Activated T-helper 2 cell treated with anti-CD3 and anti-CD28 coated beads, Interferon-gamma antibody, Interleukin-2, Interleukin-4, amounts not matched to agents 10 μg/mL and 5 μg/mL and 100 μg/mL, durations not matched to agents 14 hours and 24 hours and 36 hours (primary cell): Measurements from ENCODE around the gene PLOD1. TPM values are rescaled to one million over a fixed set of nuclear protein-coding genes. Genes with fewer than 3 reads are reported as not detected.
"Not testable (repeated sequence)": the region's sequence is repeated elsewhere in the genome, so short reads cannot be mapped to it uniquely, and the experiment has no call there.

Source experiments
- DNase-seq: peaks from one replicate; pipeline ENCODE4 v3.0.0; 2021; ENCODE audit warnings: low spot score
- H3K27ac Mint-ChIP-seq: one replicate; pipeline ENCODE4 v1.8.0; 2021; ENCODE audit warnings: mixed read lengths
- H3K27me3 Mint-ChIP-seq: one replicate; pipeline ENCODE4 v1.8.0; 2021; ENCODE audit warnings: low read depth, mixed read lengths
- H3K36me3 Mint-ChIP-seq: one replicate; pipeline ENCODE4 v1.8.0; 2021; ENCODE audit warnings: low read depth, mixed read lengths
- H3K4me1 Mint-ChIP-seq: one replicate; pipeline ENCODE4 v1.8.0; 2021; ENCODE audit warnings: low read depth, mixed read lengths
- H3K4me3 Mint-ChIP-seq: one replicate; pipeline ENCODE4 v1.8.0; 2021; ENCODE audit warnings: low read depth, mild to moderate bottlenecking, moderate library complexity, mixed read lengths
- H3K9me3 Mint-ChIP-seq: one replicate; pipeline ENCODE4 v1.8.0; 2021; ENCODE audit warnings: mixed read lengths
- intact Hi-C: fragments of 100-400 bp; cut with micrococcal nuclease; formaldehyde crosslinking; loops from one replicate; pipeline ENCODE4 v1.15.1; 2023
- total RNA-seq: library from RNA; stranded (reverse); gene quantifications from 2 replicates; pipeline ENCODE4 v1.2.3, GENCODE V29; 2022

The PLOD1 gene
- total RNA-seq, 1 donor from 2014 or later = 44.0 TPM

DNA sequence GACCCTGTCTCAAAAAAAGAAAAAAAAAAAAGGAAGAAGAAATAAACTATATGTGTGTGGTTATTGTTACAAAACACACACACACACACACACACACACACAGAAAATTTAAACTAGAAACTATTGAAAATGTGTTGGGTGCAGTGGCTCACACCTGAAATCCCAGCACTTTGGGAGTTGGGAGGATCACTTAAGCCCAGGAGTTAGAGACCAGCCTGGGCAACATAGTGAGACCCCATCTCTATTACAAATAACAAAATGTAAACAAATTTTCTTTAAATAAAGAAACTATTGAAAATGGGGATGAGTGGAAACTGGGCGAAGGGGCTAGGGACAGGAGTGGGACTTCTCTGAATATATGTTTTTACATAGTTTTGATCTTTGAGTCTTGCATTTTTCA lies 31.3 kb upstream of the PLOD1 start:
- no peak overlapping the region for H3K4me3 Mint-ChIP-seq
- peaks cover 25% of the 10 kb centered on the region for H3K27me3 Mint-ChIP-seq
- no peak overlapping the region for H3K27ac Mint-ChIP-seq
- no peaks in the 10 kb centered on the region for H3K36me3 Mint-ChIP-seq
- DNase-seq = no peak
- peaks cover 16% of the 10 kb centered on the region for H3K4me1 Mint-ChIP-seq
- H3K9me3 Mint-ChIP-seq = no peaks in the 10 kb centered on the region
- intact Hi-C loops = no loop called here

DNA sequence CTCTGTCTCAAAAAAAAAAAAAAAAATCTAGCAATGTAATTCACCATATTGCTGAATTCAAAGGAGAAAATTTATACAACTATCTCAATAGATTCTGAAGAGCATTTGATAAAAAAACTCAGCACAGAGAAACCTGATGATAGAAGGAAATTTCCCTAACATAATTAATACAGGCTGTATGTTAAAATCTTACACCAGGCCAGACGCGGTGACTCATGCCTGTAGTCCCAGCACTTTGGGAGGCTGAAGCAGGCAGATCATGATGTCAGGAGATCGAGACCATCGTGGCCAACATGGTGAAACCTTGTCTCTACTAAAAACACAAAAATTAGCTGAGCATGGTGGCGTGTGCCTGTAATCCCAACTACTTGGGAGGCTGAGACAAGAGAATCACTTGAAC lies 30.4 kb upstream of the PLOD1 start:
- H3K27ac Mint-ChIP-seq, DNase-seq, H3K4me3 Mint-ChIP-seq, H3K36me3 Mint-ChIP-seq, intact Hi-C loops, H3K9me3 Mint-ChIP-seq: not testable (repeated sequence)
- Mint-ChIP-seq H3K27me3 (peaks cover 22% of the 10 kb centered on the region), H3K4me1 (peaks cover 18% of the 10 kb centered on the region)

DNA sequence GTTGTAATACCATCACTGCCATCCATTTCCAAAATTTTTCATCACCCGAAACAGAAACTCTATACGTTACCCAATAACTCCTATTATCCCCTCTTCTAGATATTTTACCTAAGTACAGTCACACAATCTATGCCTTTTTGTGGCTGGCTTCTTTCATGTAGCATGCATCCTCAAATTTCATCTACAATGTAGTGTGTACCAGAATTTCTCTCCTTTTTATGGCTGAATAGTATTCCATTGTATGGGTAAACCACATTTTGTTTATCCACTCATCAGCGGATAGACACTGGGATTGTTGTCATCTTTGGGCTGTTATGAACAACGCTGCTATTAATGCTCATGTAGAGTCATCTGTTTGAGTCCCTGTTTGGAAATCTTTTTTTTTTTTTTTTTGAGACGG lies 29.5 kb upstream of the PLOD1 start:
- no peak overlapping the region for H3K27ac Mint-ChIP-seq
- intact Hi-C loops = loop anchor here (5.0 kb wide), 5 partner anchors 68 to 712 kb away; partner anchors contain the start of genes CLCN6, DHRS3, MFN2 and MTHFR

DNA sequence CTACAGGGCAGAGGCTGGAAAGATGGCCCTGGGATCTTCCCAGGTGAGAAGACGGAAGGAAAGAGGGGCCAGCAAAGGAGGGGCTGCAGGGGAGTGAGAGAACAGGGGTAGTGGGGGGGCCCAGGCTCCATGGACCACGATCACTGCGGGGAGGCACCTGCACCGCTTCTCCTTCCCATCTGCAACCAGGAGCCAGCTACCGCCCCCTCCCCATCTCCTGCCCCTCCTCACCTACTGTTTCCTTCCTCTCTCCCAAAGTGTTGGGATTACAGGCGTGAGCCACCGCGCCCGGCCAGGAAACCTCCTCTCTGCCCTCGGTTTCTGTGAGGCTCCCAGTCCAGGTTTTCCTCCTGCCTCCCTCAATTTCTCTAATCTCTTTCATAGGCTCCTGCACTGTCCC lies 27.6 kb upstream of the PLOD1 start:
- intact Hi-C loops = loop anchor here (5.0 kb wide), 5 partner anchors 70 to 710 kb away; partner anchors contain the start of genes CLCN6, DHRS3, MFN2 and MTHFR
- no peak for DNase-seq
- H3K9me3 Mint-ChIP-seq = no peaks in the 10 kb centered on the region
- peaks cover 12% of the 10 kb centered on the region for H3K27me3 Mint-ChIP-seq
- no peak overlapping the region for H3K4me3 Mint-ChIP-seq
- H3K36me3 Mint-ChIP-seq = no peaks in the 10 kb centered on the region
- H3K4me1 Mint-ChIP-seq = peaks cover 23% of the 10 kb centered on the region
- H3K27ac Mint-ChIP-seq = no peak overlapping the region

More for the DNA sequence above, 29.5 kb upstream of the PLOD1 start:
- no peak overlapping the region for H3K4me3 Mint-ChIP-seq
- DNase-seq = no peak
- H3K9me3 Mint-ChIP-seq = no peaks in the 10 kb centered on the region
- peaks cover 23% of the 10 kb centered on the region for H3K4me1 Mint-ChIP-seq
- H3K27me3 Mint-ChIP-seq = peaks cover 14% of the 10 kb centered on the region
- H3K36me3 Mint-ChIP-seq = no peaks in the 10 kb centered on the region

DNA sequence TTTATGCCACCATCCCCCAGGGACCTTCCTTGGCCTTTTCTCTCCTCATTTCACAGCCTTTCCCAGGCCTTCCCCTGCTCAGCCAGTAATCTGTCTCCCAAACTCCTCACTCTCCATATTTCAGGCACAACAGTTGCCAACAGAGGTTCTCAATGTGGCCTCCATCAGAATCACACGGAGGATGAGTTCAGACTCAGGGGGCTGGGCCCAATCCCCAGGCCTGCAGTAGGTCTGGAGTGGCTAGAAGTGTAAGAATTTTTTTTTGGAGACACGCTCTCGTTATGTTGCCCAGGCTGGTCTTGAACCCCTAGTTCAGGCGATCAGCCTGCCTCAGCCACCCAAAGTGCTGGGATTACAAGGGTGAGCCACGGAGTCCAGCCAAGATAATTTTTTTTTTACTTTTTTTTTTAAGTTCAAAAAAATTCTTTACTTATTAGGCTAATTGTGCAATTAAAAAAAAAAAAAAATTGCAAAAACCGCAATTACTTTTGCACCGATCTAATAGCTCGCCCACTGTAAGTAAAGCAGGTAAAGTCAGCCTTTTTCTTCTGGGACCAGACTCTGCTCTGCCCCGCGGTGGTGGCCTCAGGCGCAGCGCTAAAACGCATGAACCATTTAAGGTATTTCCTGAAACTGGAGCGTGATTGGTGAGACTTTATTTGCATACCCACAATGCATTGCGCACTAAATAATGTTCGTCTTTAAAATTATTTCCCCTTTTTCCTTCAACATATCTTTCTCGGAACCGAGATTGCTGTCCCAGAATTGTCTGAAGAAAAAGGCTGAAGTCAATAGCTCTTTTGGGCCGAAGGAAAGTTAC lies 27.0 kb upstream of the PLOD1 start:
- DNase-seq = peak; percentile 92
- H3K4me3 Mint-ChIP-seq = peak overlapping the region; percentile 87
- peaks cover 7% of the 10 kb centered on the region for H3K27me3 Mint-ChIP-seq
- no peaks in the 10 kb centered on the region for H3K9me3 Mint-ChIP-seq
- H3K36me3 Mint-ChIP-seq = no peaks in the 10 kb centered on the region
- H3K4me1 Mint-ChIP-seq = peaks cover 23% of the 10 kb centered on the region
- H3K27ac Mint-ChIP-seq = peak overlapping the region; percentile 98
- intact Hi-C loops = loop anchor here (1.0 to 5.0 kb wide), 6 partner anchors 70 to 710 kb away; partner anchors contain the start of genes CLCN6, DHRS3, MFN2 and MTHFR

DNA sequence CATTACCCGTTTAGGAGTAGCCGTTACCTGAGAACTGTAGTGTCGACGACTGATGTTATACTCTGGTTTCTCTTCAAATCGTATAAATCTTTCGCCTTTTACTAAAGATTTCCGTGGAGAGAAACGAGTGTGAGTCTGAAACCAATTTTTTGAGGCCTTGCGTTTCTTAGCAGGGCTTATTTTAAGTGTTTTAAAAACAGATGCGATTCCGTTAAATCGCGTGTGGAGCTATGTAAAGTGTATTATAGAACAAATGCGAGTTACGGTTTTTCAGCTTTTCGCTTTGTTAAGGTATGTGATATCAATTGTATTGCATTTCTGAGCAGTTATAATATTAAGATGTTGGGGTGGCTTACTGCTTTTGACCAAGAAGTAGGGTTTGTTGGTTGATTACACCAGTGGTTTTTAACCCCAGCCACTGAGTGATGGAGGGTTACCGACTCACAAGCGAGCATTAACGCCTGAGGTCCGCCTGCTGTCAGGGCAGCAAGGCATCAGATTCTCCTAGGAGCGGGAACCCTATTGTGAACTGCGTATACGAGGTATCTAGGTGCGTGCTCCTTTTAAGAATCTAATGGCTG lies 26.3 kb upstream of the PLOD1 start:
- peak overlapping the region; percentile 87 for H3K4me3 Mint-ChIP-seq
- H3K4me1 Mint-ChIP-seq = peaks cover 23% of the 10 kb centered on the region
- H3K27me3 Mint-ChIP-seq = peaks cover 7% of the 10 kb centered on the region
- peak overlapping the region; percentile 98 for H3K27ac Mint-ChIP-seq
- peak; percentile 83 for DNase-seq
- H3K9me3 Mint-ChIP-seq = no peaks in the 10 kb centered on the region
- intact Hi-C loops = loop anchor here (1.0 to 5.0 kb wide), 6 partner anchors 71 to 709 kb away; partner anchors contain the start of genes CLCN6, DHRS3, MFN2 and MTHFR
- no peaks in the 10 kb centered on the region for H3K36me3 Mint-ChIP-seq

DNA sequence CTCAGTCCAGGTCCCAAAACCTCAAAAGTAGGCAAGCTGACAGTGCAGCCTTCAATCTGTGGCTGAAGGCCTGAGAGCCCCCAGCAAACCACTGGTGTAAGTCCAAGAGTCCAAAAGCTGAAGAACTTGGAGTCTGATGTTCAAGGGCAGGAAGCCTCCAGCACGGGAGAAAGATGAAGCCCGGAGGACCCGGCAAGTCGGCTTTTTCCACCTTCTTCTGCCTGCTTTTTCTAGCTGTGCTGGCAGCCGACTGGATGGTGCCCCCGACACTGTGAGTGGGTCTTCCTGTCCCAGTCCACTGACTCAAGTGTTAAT lies 23.6 kb upstream of the PLOD1 start:
- DNase-seq, H3K36me3 Mint-ChIP-seq, H3K27ac Mint-ChIP-seq, H3K4me3 Mint-ChIP-seq, H3K9me3 Mint-ChIP-seq, H3K27me3 Mint-ChIP-seq: not testable (repeated sequence)
- intact Hi-C loops = loop anchor here (1.0 kb wide), 1 partner anchor 23 kb away; the partner anchor contains the start of gene PLOD1
- peaks cover 15% of the 10 kb centered on the region for H3K4me1 Mint-ChIP-seq

DNA sequence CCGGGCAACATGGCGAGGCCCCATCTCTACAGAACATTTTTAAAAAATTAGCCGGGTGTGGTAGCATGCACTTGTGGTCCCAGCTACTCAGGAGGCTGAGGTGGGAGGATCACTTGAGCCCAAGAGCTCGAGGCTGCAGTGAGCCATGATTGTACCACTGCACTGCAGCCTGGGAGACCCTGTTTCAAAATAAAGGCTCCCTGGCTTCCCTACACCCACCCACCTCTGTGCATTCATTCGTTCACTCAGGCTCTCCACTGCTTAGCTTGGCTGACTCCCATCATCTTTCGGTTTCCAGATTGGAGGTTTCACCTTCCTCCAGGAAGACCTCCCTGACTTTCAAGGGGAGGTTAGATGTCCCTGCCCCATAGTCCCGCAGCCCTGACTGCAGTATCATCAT lies 22.5 kb upstream of the PLOD1 start:
- Mint-ChIP-seq H3K9me3 (no peaks in the 10 kb centered on the region), H3K27me3 (peaks cover 2% of the 10 kb centered on the region), H3K4me1 (peaks cover 10% of the 10 kb centered on the region), H3K4me3 (no peak overlapping the region), H3K36me3 (no peaks in the 10 kb centered on the region), H3K27ac (peak overlapping the region; percentile 29)
- DNase-seq = no peak
- intact Hi-C loops = no loop called here

DNA sequence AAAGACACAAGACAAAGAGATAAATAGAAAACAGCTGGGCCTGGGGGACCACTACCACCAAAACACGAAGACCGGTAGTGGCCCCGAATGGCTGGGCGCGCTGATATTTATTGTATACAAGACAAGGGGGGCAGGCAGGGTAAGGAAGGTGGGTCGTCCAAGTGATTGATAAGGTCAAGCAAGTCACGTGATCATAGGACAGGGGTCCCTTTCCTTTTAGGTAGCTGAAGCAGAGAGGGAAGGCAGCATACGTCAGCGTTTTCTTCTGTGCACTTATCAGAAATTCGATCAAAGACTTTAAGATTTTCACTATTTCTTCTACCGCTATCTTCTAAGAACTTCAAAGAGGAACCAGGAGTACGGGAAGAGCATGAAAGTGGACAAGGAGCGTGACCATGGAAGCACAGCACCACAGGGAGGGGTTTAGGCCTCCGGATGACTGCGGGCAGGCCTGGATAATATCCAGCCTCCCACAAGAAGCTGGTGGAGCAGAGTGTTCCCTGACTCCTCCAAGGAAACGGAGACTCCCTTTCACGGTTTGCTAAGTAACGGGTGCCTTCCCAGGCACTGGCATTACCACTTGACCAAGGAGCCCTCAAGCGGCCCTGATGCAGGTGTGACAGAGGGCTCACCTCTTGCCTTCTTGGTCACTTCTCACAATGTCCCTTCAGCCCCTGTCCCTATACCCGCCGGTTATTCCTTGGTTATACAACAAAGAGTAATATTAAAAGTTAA lies 21.9 kb upstream of the PLOD1 start:
- DNase-seq, H3K36me3 Mint-ChIP-seq, H3K4me1 Mint-ChIP-seq, H3K27ac Mint-ChIP-seq, H3K4me3 Mint-ChIP-seq, H3K27me3 Mint-ChIP-seq, H3K9me3 Mint-ChIP-seq, intact Hi-C loops: not testable (repeated sequence)

DNA sequence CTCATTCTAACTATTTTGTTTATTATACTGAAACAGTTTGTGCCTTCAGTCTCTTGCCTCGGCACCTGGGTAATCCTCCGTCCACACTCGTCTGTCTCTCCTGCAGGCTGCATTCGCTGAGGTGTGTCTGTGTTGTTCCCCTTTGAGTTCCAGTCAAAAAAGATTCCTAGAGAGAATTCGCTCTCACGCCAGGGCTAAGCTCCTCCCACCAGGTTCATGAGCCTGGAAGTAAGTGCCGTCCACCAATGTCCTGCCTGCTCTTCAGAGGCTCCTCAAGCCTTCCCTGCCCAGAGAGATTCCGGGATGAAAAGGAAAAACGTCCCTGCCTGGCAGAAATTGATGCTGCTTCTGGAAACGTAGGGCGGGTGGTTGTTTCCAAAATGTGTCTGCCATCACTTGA lies 21.2 kb upstream of the PLOD1 start:
- no peak overlapping the region for H3K27ac Mint-ChIP-seq
- H3K36me3 Mint-ChIP-seq = no peaks in the 10 kb centered on the region
- intact Hi-C loops = no loop called here
- H3K4me3 Mint-ChIP-seq = no peak overlapping the region
- H3K4me1 Mint-ChIP-seq = peaks cover 7% of the 10 kb centered on the region
- no peaks in the 10 kb centered on the region for H3K27me3 Mint-ChIP-seq
- DNase-seq = no peak
- no peaks in the 10 kb centered on the region for H3K9me3 Mint-ChIP-seq

DNA sequence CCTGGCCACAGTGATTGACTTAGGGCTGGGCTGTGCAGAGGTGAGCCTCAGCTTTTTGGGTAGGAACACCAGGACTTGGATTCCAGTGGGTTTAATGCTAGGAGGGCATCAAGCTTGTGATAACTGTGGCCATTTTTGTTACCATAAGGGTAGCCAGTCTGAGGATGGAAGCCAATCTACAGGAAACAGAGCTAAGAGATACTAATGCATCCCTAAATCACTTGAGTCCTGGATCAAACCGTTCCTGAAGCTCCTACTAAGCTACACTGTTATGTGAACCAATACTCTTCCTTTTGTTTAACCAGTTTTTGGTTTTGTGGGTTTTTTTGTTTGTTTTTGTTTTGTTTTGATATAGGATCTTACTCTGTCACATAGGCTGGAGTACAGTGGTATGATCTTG lies 20.5 kb upstream of the PLOD1 start:
- Mint-ChIP-seq H3K4me3 (no peak overlapping the region), H3K4me1 (peaks cover 6% of the 10 kb centered on the region), H3K36me3 (peaks cover 5% of the 10 kb centered on the region), H3K9me3 (no peaks in the 10 kb centered on the region), H3K27me3 (no peaks in the 10 kb centered on the region), H3K27ac (no peak overlapping the region)
- DNase-seq = no peak
- intact Hi-C loops = no loop called here

DNA sequence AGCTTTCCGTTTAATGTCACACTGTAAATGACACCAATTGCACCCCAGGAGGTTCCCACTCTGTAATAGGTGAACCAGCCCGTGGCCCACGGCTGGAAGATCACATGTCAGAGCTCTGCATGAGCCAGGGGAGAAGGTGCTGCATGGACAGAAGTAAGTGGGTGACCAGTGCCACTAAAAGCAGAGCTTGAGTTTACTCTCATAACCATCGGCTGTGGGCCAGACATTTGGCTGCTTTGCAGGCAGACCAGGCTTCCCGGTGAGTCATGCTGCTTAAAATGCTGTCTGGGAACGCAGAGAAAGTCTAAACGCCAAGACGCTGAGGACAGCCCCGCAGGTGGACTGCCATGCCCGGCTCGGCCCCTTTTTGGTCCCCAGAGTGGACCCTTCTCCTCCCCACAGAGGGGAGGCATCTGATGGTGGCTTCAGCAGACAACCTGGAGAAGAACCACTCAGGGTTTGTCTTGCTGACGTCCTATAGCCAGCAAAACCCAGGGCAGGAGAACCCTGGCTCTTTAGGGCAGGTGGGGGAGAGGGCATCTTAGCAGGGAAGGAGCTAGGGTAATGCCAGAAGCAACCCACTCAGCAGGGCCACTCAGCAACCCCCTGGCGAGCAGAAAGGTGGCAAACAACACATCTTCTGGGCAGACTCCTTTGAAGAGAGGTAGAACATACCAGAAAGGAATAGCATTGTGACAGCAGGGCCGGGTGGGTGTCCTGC lies 15.6 kb upstream of the PLOD1 start:
- Mint-ChIP-seq H3K4me1 (peaks cover 15% of the 10 kb centered on the region), H3K27me3 (no peaks in the 10 kb centered on the region), H3K9me3 (no peaks in the 10 kb centered on the region), H3K27ac (no peak overlapping the region), H3K36me3 (peaks cover 40% of the 10 kb centered on the region), H3K4me3 (no peak overlapping the region)
- intact Hi-C loops = no loop called here
- DNase-seq = no peak
